GM12878 (cell line): ENCODE results near the gene CYSLTR2. TPM values are rescaled to one million over a fixed set of nuclear protein-coding genes. Genes with fewer than 3 reads are reported as not detected.

Source experiments
- ATAC-seq: fragments of 200-7000 bp; cut with Tn5 transposase; 3 replicates; pipeline ENCODE4 v1.9.1; 2020; ENCODE audit warnings: mild to moderate bottlenecking, moderate library complexity
- BruUV-seq: library from RNA; stranded (reverse); fragments of 400-500 nt; replicated peaks from 2 replicates; lab custom pipeline; 2021; lab: Mats Ljungman, UMichigan
- CTCF ChIA-PET: fragments of 300-600 bp; sonication (Branson Sonifier 250); formaldehyde crosslinking; extraction: SDS; loops from one replicate; lab custom pipeline; 2021; ENCODE audit warnings: inconsistent platforms; lab: Yijun Ruan, JAX
- POLR2A ChIA-PET: fragments of 350-600 bp; formaldehyde crosslinking; extraction: SDS; loops from one replicate; lab custom pipeline; 2021; ENCODE audit warnings: inconsistent platforms; lab: Charles Lee
- RAD21 ChIA-PET: fragments of 300-600 bp; sonication (Branson Sonifier 250); formaldehyde crosslinking; loops from one replicate; lab custom pipeline; 2023; ENCODE audit warnings: antibody characterized with exemption; ENCODE audit not compliant: unreplicated experiment; lab: Charles Lee
- SMC1A ChIA-PET: fragments of 300-600 bp; sonication (Branson Sonifier 250); formaldehyde crosslinking; loops from one replicate; lab custom pipeline; 2023; ENCODE audit not compliant: unreplicated experiment, uncharacterized antibody; lab: Charles Lee
- DNase-seq: peaks from one replicate; pipeline ENCODE4 v3.0.0-alpha.2; 2011; ENCODE audit warnings: low read depth, low spot score
- FAIRE-seq: peaks from 3 replicates; lab custom pipeline; 2011; peaks lifted over from hg19 to GRCh38; lab: Jason Lieb, UNC
- H2AFZ ChIP-seq: 2 replicates; pipeline ENCODE4 v1.6.0; 2011; ENCODE audit warnings: low read depth, low read length, control low read depth; ENCODE audit not compliant: control insufficient read depth
- H3K27ac ChIP-seq: 2 replicates; pipeline ENCODE4 v1.5.1; 2011; ENCODE audit warnings: control low read depth; ENCODE audit not compliant: control insufficient read depth, insufficient read depth
- H3K27me3 ChIP-seq, 2 experiments: replicated peaks in 1 of 2; 2 replicates each; pipeline versions ENCODE4 v1.6.0 to v1.6.1; 2011; ENCODE audit warnings: low read length in 1 of 2; ENCODE audit not compliant: control insufficient read depth in 2 of 2, insufficient read depth in 2 of 2
- H3K36me3 ChIP-seq, 2 experiments: 2 replicates each; pipeline ENCODE4 v1.5.1; 2011; ENCODE audit warnings: low read length in 1 of 2; ENCODE audit not compliant: control insufficient read depth in 2 of 2, insufficient read depth in 2 of 2
- H3K4me1 ChIP-seq: 2 replicates; pipeline ENCODE4 v1.6.1; 2011; ENCODE audit warnings: mild to moderate bottlenecking, low read length, moderate library complexity, mixed read lengths; ENCODE audit not compliant: control insufficient read depth, insufficient read depth
- H3K4me2 ChIP-seq: 2 replicates; pipeline ENCODE4 v1.6.0; 2011; ENCODE audit warnings: control low read depth; ENCODE audit not compliant: control insufficient read depth, insufficient read depth
- H3K4me3 ChIP-seq: fragments of 200-600 bp; sonication (generic); 2 replicates; pipeline ENCODE4 v1.5.1; 2016
- H3K79me2 ChIP-seq: 2 replicates; pipeline ENCODE4 v1.6.0; 2011; ENCODE audit warnings: low read length; ENCODE audit not compliant: control insufficient read depth, insufficient read depth
- H3K9ac ChIP-seq: 2 replicates; pipeline ENCODE4 v1.8.0; 2011; ENCODE audit warnings: low read length, control low read depth, mixed read lengths; ENCODE audit not compliant: control insufficient read depth, insufficient read depth
- H3K9me3 ChIP-seq: replicated peaks from 3 replicates; pipeline ENCODE4 v1.5.1; 2011; ENCODE audit warnings: mild to moderate bottlenecking, low read length; ENCODE audit not compliant: control insufficient read depth, insufficient read depth
- H4K20me1 ChIP-seq: 2 replicates; pipeline ENCODE4 v1.6.0; 2011; ENCODE audit not compliant: control insufficient read depth, insufficient read depth
- BACH1 ChIP-seq: fragments of 450-650 bp; IDR thresholded peaks from 2 replicates; pipeline ENCODE4 v1.6.1; 2017; ENCODE audit warnings: mild to moderate bottlenecking, borderline replicate concordance
- BMI1 ChIP-seq: fragments of 450-650 bp; IDR thresholded peaks from 2 replicates; pipeline ENCODE4 v1.6.1; 2016; ENCODE audit warnings: mild to moderate bottlenecking, moderate library complexity, borderline replicate concordance
- CHD4 ChIP-seq: fragments of 200-600 bp; sonication (generic); IDR thresholded peaks from 2 replicates; pipeline ENCODE4 v1.6.1; 2016; ENCODE audit warnings: mild to moderate bottlenecking
- CUX1 ChIP-seq: IDR thresholded peaks from 2 replicates; pipeline ENCODE4 v1.6.1; 2012; ENCODE audit warnings: improper control_type of control experiment, low read depth, low read length; ENCODE audit not compliant: insufficient replicate concordance
- HDGF ChIP-seq: fragments of 450-650 bp; IDR thresholded peaks from 2 replicates; pipeline ENCODE4 v1.6.1; 2016; ENCODE audit warnings: antibody characterized with exemption
- KAT2A ChIP-seq: conservative IDR thresholded peaks from 2 replicates; pipeline ENCODE4 v1.6.1; 2011; ENCODE audit warnings: low read depth, low read length; ENCODE audit not compliant: control insufficient read depth
- MAX ChIP-seq: IDR thresholded peaks from 2 replicates; pipeline ENCODE4 v1.6.1; 2012; ENCODE audit warnings: low read depth, low read length, improper control_type of control experiment
- NFIC ChIP-seq: IDR thresholded peaks from 2 replicates; pipeline ENCODE4 v1.6.1; 2012; ENCODE audit warnings: low read depth, mild to moderate bottlenecking, inconsistent platforms, low read length, moderate library complexity
- NFYA ChIP-seq: IDR thresholded peaks from 2 replicates; pipeline ENCODE4 v1.6.1; 2011; ENCODE audit warnings: low read depth, mild to moderate bottlenecking, low read length, improper control_type of control experiment, borderline replicate concordance
- NR2C1 ChIP-seq: fragments of 450-650 bp; IDR thresholded peaks from 2 replicates; pipeline ENCODE4 v1.6.1; 2017; ENCODE audit warnings: antibody characterized with exemption, mild to moderate bottlenecking, moderate library complexity
- PML ChIP-seq: IDR thresholded peaks from 2 replicates; pipeline ENCODE4 v1.6.1; 2012; ENCODE audit warnings: low read length, inconsistent platforms
- PRDM15 ChIP-seq: fragments of 450-650 bp; formaldehyde crosslinking; IDR thresholded peaks from 2 replicates; pipeline ENCODE4 v1.4.0; 2020; ENCODE audit warnings: mild to moderate bottlenecking, moderate library complexity
- RELA ChIP-seq: fragments of 450-650 bp; IDR thresholded peaks from 2 replicates; pipeline ENCODE4 v1.8.0; 2014; ENCODE audit warnings: borderline replicate concordance; ENCODE audit not compliant: partially characterized antibody
- TBL1XR1 ChIP-seq: IDR thresholded peaks from 2 replicates; pipeline ENCODE4 v1.6.1; 2012; ENCODE audit warnings: low read depth, low read length, improper control_type of control experiment
- WGBS: methylation state at CpG from one replicate; pipeline ENCODE4 v1.1.6; 2016; ENCODE audit warnings: low lambda C conversion rate; ENCODE audit not compliant: insufficient replicate concordance, insufficient coverage; ENCODE audit errors: missing lambda C conversion rate; 5-methylcytosine and 5-hydroxymethylcytosine counted together
- in situ Hi-C: fragments of 300-500 bp; cut with MboI; formaldehyde crosslinking; loops from 9 replicates; pipeline ENCODE4 v1.14.3; 2018; ENCODE audit warnings: mixed read lengths
- intact Hi-C: fragments of 100-400 bp; cut with micrococcal nuclease; formaldehyde crosslinking; loops from one replicate; pipeline ENCODE4 v1.14.2; 2022; ENCODE audit not compliant: unreplicated experiment
- polyA plus RNA-seq, 11 experiments: library from polyadenylated mRNA; depleted of rRNA in 4 of 11; unstranded in 6 of 11; stranded (reverse) in 5 of 11; fragments of >200 nt; fragmentation: Nextera tagmentation in 4 of 11; fragmentation: Illumina TruSeq in 1 of 11; extraction: Ambion mirVana in 4 of 11; extraction: Trizol in 1 of 11; gene quantifications; 1 replicate in 1 of 11; 2 replicates in 10 of 11; pipeline versions ENCODE4 v1.2.1 to v1.2.3, GENCODE V29; 2011 to 2016; ENCODE audit warnings: inconsistent platforms in 2 of 11, missing spikeins in 2 of 11, low read depth in 1 of 11
- total RNA-seq, 4 experiments: library from RNA; depleted of rRNA in 3 of 4; stranded (reverse); fragments of >200 nt in 3 of 4; fragmentation: Illumina TruSeq in 1 of 4; extraction: Trizol in 1 of 4; gene quantifications; 2 replicates each; pipeline versions ENCODE4 v1.2.1 to v1.2.3, GENCODE V29; 2013 to 2021

Gene CYSLTR2
- total and polyA plus RNA-seq, 10 of the 15 experiments (the other 5 are each of a cell fraction or from before 2014, with no cell fraction given): 0.02 to 0.08 (median 0.03) TPM; not detected in 5

GRCh38 chr13:48661107-48661506 lies 7.4 kb downstream of the CYSLTR2 start:
- peaks cover 4% of the 10 kb centered on the region for H3K9me3 ChIP-seq

More at GRCh38 chr13:48661107-48661506, 7.4 kb downstream of the CYSLTR2 start:
- Histone ChIP-seq H3K36me3 (no peaks in the 10 kb centered on the region), H3K4me1 (peaks cover 11% of the 10 kb centered on the region), H3K27ac (no peak overlapping the region), H3K9ac (no peak overlapping the region), H3K4me3 (no peak overlapping the region), H3K4me2 (no peak overlapping the region), H3K27me3 (no peaks in the 10 kb centered on the region), H4K20me1 (no peaks in the 10 kb centered on the region), H3K79me2 (no peaks in the 10 kb centered on the region), H2AFZ (no peak overlapping the region)
- TF ChIP-seq NR2C1: no peak
- no peak for TF ChIP-seq KAT2A
- TF ChIP-seq NFYA: no peak
- no peak for TF ChIP-seq BMI1
- no peak for TF ChIP-seq PRDM15 (CRISPR knock-in tag)
- TF ChIP-seq PML: no peak
- TF ChIP-seq TBL1XR1: no peak
- TF ChIP-seq HDGF: no peak
- no peak for TF ChIP-seq RELA
- no peak for TF ChIP-seq NFIC
- TF ChIP-seq CHD4: no peak
- no peak for TF ChIP-seq MAX
- no peak for TF ChIP-seq CUX1
- TF ChIP-seq BACH1: no peak
- ChIA-PET POLR2A (no interaction called here), CTCF (interaction anchor here (1.4 kb wide), 1 partner anchor 107 kb away, joined by 3 read pairs; no protein-coding TSS in a partner anchor), SMC1A (no interaction called here), RAD21 (no interaction called here)
- DNase-seq (no peak), ATAC-seq (no peak), FAIRE-seq (no peak)
- WGBS: over 99% methylated on average over 5 of the region's 5 CpGs
- no TSS peak for BruUV-seq
- intact Hi-C loops (no loop called here), in situ Hi-C loops (no loop called here)
